Esophagus muscularis mucosa (tissue), 4 donors: ENCODE results near the gene RNU1-1. TPM values are rescaled to one million over a fixed set of nuclear protein-coding genes. Genes with fewer than 3 reads are reported as not detected.
"Not testable (repeated sequence)": the region's sequence is repeated elsewhere in the genome, so short reads cannot be mapped to it uniquely, and the experiment has no call there.

Source experiments
- DNase-seq: peaks from one replicate; pipeline ENCODE4 v3.0.0-alpha.2; 2017; ENCODE audit errors: extremely low spot score
- H3K27ac ChIP-seq, 4 donors: fragments of 200-600 bp; sonication (generic); replicated peaks in 1 of 4; 1 replicate in 3 of 4; 2 replicates in 1 of 4; pipeline ENCODE4 v1.5.1; 2016 to 2019; ENCODE audit warnings: mild to moderate bottlenecking in 1 of 4
- H3K27me3 ChIP-seq, 4 donors: fragments of 200-600 bp; sonication (generic); one replicate each; pipeline versions ENCODE4 v1.5.1 to v1.6.0; 2016 to 2019
- H3K36me3 ChIP-seq, 4 donors: fragments of 200-600 bp; sonication (generic); one replicate each; pipeline ENCODE4 v1.5.1; 2016 to 2019
- H3K4me1 ChIP-seq, 4 donors: fragments of 200-600 bp; sonication (generic); one replicate each; pipeline ENCODE4 v1.5.1; 2016 to 2019
- H3K4me3 ChIP-seq, 4 donors: fragments of 200-600 bp; sonication (generic); 1 replicate in 2 of 4; 2 replicates in 2 of 4; pipeline ENCODE4 v1.5.1; 2016 to 2019; ENCODE audit warnings: mild to moderate bottlenecking in 4 of 4, moderate library complexity in 1 of 4
- H3K9me3 ChIP-seq, 4 donors: fragments of 200-600 bp; sonication (generic); 1 replicate in 3 of 4; 2 replicates in 1 of 4; pipeline ENCODE4 v1.5.1; 2016 to 2019
- CTCF ChIP-seq, 3 experiments: fragments of 200-600 bp in 2 of 3; fragments of 450-650 bp in 1 of 3; sonication (generic) in 2 of 3; IDR thresholded peaks; one replicate each; pipeline ENCODE4 v1.5.1; 2017 to 2019; ENCODE audit warnings: antibody characterized with exemption in 3 of 3, mild to moderate bottlenecking in 2 of 3, moderate library complexity in 1 of 3
- EP300 ChIP-seq: sonication (generic); formaldehyde crosslinking; IDR thresholded peaks from one replicate; pipeline ENCODE4 v1.6.1; 2017; ENCODE audit warnings: antibody characterized with exemption
- POLR2A ChIP-seq: fragments of 450-650 bp; IDR thresholded peaks from one replicate; pipeline ENCODE4 v1.6.1; 2017; ENCODE audit warnings: antibody characterized with exemption, moderate library complexity, mild to moderate bottlenecking, low read depth
- POLR2AphosphoS5 ChIP-seq, 2 donors: sonication (generic); formaldehyde crosslinking; IDR thresholded peaks; one replicate each; pipeline ENCODE4 v1.6.1; 2017; ENCODE audit warnings: antibody characterized with exemption in 2 of 2
- WGBS: methylation state at CpG from one replicate; pipeline ENCODE4 v1.1.5; 2018; 5-methylcytosine and 5-hydroxymethylcytosine counted together
- intact Hi-C: fragments of 100-400 bp; cut with DNase I; formaldehyde crosslinking; loops from one replicate; pipeline ENCODE4 v1.15.1; 2023
- total RNA-seq, 4 donors: library from RNA; depleted of rRNA; stranded (reverse); fragments of >200 nt; gene quantifications; one replicate each; pipeline versions ENCODE4 v1.1.0 to v1.2.1, GENCODE V29; 2016

RNU1-1 gene
- total RNA-seq, 4 donors from 2014 or later, result under 0.01 TPM; not detected in 2

GRCh38 chr1:16493731-16494130 is 20.4 kb downstream of the RNU1-1 start:
- Histone ChIP-seq H3K36me3 (peaks cover 5 to 27% (median 15%) of the 10 kb centered on the region in 4 donors), H3K4me1 (peaks cover 3 to 28% (median 17%) of the 10 kb centered on the region in 4 donors)
- H3K4me3 ChIP-seq, intact Hi-C loops, H3K27me3 ChIP-seq, H3K27ac ChIP-seq, H3K9me3 ChIP-seq, DNase-seq: not testable (repeated sequence)
- 83% methylated on average over 8 of the region's 9 CpGs for WGBS

GRCh38 chr1:16492937-16493336 is 21.1 kb downstream of the RNU1-1 start:
- WGBS, result 86% methylated on average over 7 of the region's 7 CpGs
- H3K4me3 ChIP-seq, result not testable (repeated sequence)

GRCh38 chr1:16491056-16491675 is 22.9 kb downstream of the RNU1-1 start:
- Histone ChIP-seq H3K27ac (no peak overlapping the region), H3K4me1 (peaks cover 0 to 15% (median 0%) of the 10 kb centered on the region in 4 donors), H3K4me3 (no peak overlapping the region), H3K9me3 (no peaks in the 10 kb centered on the region), H3K36me3 (peaks cover 8 to 46% (median 31%) of the 10 kb centered on the region in 4 donors), H3K27me3 (no peaks in the 10 kb centered on the region)
- no peak for DNase-seq
- intact Hi-C loops, result no loop called here
- TF ChIP-seq POLR2AphosphoS5 (IDR thresholded peaks at IDR 0.05) (no peak), CTCF (IDR thresholded peaks at IDR 0.05) (no peak), POLR2A (no peak), EP300 (no peak)
- 78% methylated on average over 6 of the region's 9 CpGs for WGBS

More at GRCh38 chr1:16492937-16493336, 21.1 kb downstream of the RNU1-1 start:
- H3K27me3 ChIP-seq, H3K9me3 ChIP-seq, DNase-seq, intact Hi-C loops, H3K27ac ChIP-seq: not testable (repeated sequence)
- Histone ChIP-seq H3K36me3 (peaks cover 7 to 33% (median 19%) of the 10 kb centered on the region in 4 donors), H3K4me1 (peaks cover under 1 to 20% (median 9%) of the 10 kb centered on the region in 4 donors)

- intact Hi-C loops, DNase-seq: not testable (repeated sequence)
- WGBS, result 90% methylated on average over 6 of the region's 9 CpGs
These were observed 24.7 kb downstream of the RNU1-1 start for GRCh38 chr1:16489195-16489880.

GRCh38 chr1:16487011-16487410 is 27.1 kb downstream of the RNU1-1 start:
- DNase-seq, intact Hi-C loops, H3K4me3 ChIP-seq, H3K4me1 ChIP-seq, H3K27ac ChIP-seq, H3K9me3 ChIP-seq, H3K27me3 ChIP-seq: not testable (repeated sequence)
- H3K36me3 ChIP-seq, result peaks cover 34 to 88% (median 69%) of the 10 kb centered on the region in 4 donors

More at GRCh38 chr1:16489195-16489880, 24.7 kb downstream of the RNU1-1 start:
- H3K27ac ChIP-seq, H3K9me3 ChIP-seq, H3K4me3 ChIP-seq, H3K27me3 ChIP-seq: not testable (repeated sequence)
- Histone ChIP-seq H3K36me3 (peaks cover 19 to 65% (median 49%) of the 10 kb centered on the region in 4 donors), H3K4me1 (peaks cover 0 to 15% (median 0%) of the 10 kb centered on the region in 4 donors)

- H3K4me3 ChIP-seq, H3K27ac ChIP-seq, DNase-seq, intact Hi-C loops, H3K27me3 ChIP-seq, H3K4me1 ChIP-seq, H3K9me3 ChIP-seq: not testable (repeated sequence)
- peaks cover 38 to 95% (median 74%) of the 10 kb centered on the region in 4 donors for H3K36me3 ChIP-seq
- 73% methylated on average over 6 of the region's 8 CpGs for WGBS
These were observed 27.8 kb downstream of the RNU1-1 start for GRCh38 chr1:16486316-16486715.

GRCh38 chr1:16484931-16485330 is 29.2 kb downstream of the RNU1-1 start:
- Histone ChIP-seq H3K27ac (no peak overlapping the region), H3K4me1 (no peaks in the 10 kb centered on the region), H3K36me3 (peaks cover 46 to 98% (median 78%) of the 10 kb centered on the region in 4 donors), H3K27me3 (no peaks in the 10 kb centered on the region), H3K4me3 (no peak overlapping the region), H3K9me3 (no peaks in the 10 kb centered on the region)
- intact Hi-C loops, result no loop called here
- TF ChIP-seq POLR2A, result no peak
- TF ChIP-seq POLR2AphosphoS5 (IDR thresholded peaks at IDR 0.05), result no peak
- DNase-seq, result no peak
- WGBS, result 86% methylated on average over 5 of the region's 6 CpGs

- Histone ChIP-seq H3K9me3 (no peaks in the 10 kb centered on the region), H3K27ac (no peak overlapping the region), H3K36me3 (peaks cover 49 to 98% (median 79%) of the 10 kb centered on the region in 4 donors), H3K4me1 (no peaks in the 10 kb centered on the region), H3K4me3 (no peak overlapping the region), H3K27me3 (no peaks in the 10 kb centered on the region)
- WGBS, result 96% methylated on average over 5 of the region's 8 CpGs
- TF ChIP-seq POLR2AphosphoS5 (IDR thresholded peaks at IDR 0.05) (no peak), CTCF (IDR thresholded peaks at IDR 0.05) (no peak), POLR2A (no peak), EP300 (no peak)
- intact Hi-C loops, result no loop called here
- no peak for DNase-seq
These were observed 29.6 kb downstream of the RNU1-1 start for GRCh38 chr1:16484501-16484835.

- H3K4me3 ChIP-seq, DNase-seq, intact Hi-C loops, H3K9me3 ChIP-seq, H3K27me3 ChIP-seq, H3K4me1 ChIP-seq, H3K27ac ChIP-seq: not testable (repeated sequence)
- 92% methylated on average over 21 of the region's 45 CpGs for WGBS
- H3K36me3 ChIP-seq, result peaks cover 48 to 96% (median 79%) of the 10 kb centered on the region in 4 donors
These were observed 30.2 kb downstream of the RNU1-1 start for GRCh38 chr1:16483639-16484500.
